ENCODE results near the gene KRT81. TPM values are rescaled to one million over a fixed set of nuclear protein-coding genes. Genes with fewer than 3 reads are reported as not detected.

KRT81 gene
- polyA plus RNA-seq, 3 donors: 0.04 to 0.34 TPM; not detected in 1

- peak overlapping the region; percentile 73 for H3K27ac ChIP-seq (ENCODE audit: low read depth, low read length)
- WGBS, 3 donors: 68 to 72% (median 70%) methylated on average over 4 of the region's 4 CpGs
Observed at GRCh38 chr12:52280796-52281560, 10.4 kb downstream of the KRT81 start.

DNA sequence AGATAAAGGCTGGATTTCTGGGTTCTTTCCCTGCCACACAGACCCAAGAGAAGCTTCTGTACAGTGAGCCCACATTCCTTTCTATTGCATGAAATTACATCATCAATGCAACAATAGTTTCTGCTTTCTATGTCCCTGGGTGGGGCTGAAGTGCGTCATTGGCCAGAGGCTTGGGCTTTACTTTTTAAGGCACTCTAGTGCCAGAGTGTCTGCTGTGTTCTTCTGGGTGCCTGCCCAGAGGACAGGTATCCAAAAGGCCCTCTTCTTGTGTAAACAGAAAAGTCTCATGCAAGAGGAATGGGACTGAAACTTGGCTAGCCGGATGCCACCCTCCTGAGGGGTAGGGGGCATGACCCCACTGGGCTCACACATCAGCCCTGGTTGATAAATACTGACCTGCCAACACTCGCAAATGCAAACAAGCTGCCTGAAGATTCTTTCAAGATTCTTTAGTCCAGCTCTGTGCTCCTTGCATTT lies 11.0 kb downstream of the KRT81 start:
- WGBS, 3 donors: 51 to 64% (median 52%) methylated on average over 3 of the region's 3 CpGs
- peak overlapping the region; percentile 73 for H3K27ac ChIP-seq (ENCODE audit: low read depth, low read length)

DNA sequence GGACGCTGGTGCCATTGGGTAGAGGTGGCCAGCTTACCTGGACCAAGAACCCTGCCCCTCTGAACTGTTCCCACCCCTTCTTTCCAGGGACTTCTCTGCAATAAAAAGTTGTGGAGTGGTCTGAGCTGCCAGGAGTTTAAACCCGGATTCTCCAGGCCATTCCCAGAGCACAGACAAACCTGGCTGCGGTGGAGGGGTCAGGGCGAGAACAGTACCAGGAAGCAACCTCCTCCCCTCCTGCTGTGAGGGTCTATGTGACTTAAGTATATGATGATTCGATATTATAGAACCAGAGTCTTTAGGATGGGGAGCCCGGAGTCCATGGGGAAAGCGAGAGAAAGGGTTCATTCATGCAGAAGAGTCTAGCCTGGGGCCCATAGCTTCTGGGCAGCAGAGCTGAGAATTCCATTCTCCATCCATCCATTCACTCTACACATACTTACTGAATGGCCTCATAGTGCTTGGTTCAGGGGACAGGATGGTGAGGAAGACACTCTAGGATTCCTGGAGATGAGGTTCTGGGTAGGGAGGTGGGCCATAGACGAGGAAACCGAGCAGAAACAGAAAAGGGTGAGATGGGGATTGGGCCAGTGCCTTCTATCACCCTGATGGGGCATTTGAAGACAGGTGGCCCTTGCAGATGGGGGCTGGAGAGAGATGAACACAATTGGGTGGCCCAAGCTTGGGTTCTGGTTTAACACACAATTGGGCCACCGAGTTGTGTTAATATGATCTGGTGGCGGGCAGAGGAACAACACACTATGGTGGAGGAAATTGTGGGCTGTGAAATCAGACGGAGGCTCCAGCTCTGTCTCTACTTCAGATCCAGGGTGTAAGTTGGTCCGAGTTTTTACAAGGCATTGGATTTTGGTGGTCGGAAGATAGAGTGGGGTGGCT lies 11.7 kb downstream of the KRT81 start:
- 86 to 89% (median 86%) methylated on average over 14 of the region's 14 CpGs for WGBS, 3 donors
- H3K27ac ChIP-seq (ENCODE audit: low read depth, low read length): no peak overlapping the region

GRCh38 chr12:52278575-52279421 lies 12.5 kb downstream of the KRT81 start:
- 20 to 22% (median 21%) methylated on average over 31 to 32 of the region's 32 CpGs for WGBS, 3 donors
- no peak overlapping the region for H3K27ac ChIP-seq (ENCODE audit: low read depth, low read length)

- H3K27ac ChIP-seq (ENCODE audit: low read depth, low read length): no peak overlapping the region
- 80 to 86% (median 82%) methylated on average over 9 of the region's 9 CpGs for WGBS, 3 donors
Observed at GRCh38 chr12:52277486-52278245, 13.7 kb downstream of the KRT81 start.

GRCh38 chr12:52275686-52276085 lies 15.6 kb downstream of the KRT81 start:
- 65 to 83% (median 83%) methylated on average over 3 of the region's 3 CpGs for WGBS, 3 donors

DNA sequence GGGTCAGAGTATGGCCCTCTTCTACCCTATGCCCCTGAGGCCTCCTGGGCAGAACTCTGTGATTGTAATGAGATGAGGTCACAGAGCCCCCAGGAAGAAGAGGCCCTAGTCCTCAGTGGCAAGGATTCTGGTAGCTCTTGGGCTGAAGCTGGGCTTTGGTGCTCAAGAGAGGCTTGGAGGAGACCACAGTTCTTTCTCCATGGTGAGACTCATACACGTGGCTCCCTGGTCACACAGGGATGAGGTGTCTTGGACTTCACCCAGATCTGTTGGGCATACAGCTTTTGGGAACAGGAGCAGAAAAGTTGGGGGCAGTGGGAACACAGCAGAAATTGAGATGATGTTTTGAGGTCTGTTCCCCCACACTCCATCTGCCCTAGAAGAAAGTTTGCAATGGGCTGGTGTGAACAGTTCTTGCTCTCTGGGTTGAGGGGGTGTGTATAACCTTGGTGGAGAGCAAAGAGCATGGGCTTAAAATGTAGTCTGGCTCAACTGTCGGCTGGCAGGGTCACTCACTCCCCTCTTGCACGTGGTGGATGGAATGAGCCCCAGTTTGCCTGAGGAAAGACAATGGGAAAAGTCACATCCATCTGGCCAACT lies 16.7 kb downstream of the KRT81 start, which contains the start of gene KRT86:
KRT86 (plus strand) TSS at position 125 of the 600 bp plus-strand sequence. CDS start 27,272 bp downstream, outside the sequence.
- WGBS, 3 donors: 69 to 83% (median 70%) methylated on average over 3 of the region's 3 CpGs
- H3K27ac ChIP-seq (ENCODE audit: low read depth, low read length): no peak within 1 kb of the TSS

More at GRCh38 chr12:52275686-52276085, 15.6 kb downstream of the KRT81 start:
- H3K27ac ChIP-seq (ENCODE audit: low read depth, low read length): no peak overlapping the region

DNA sequence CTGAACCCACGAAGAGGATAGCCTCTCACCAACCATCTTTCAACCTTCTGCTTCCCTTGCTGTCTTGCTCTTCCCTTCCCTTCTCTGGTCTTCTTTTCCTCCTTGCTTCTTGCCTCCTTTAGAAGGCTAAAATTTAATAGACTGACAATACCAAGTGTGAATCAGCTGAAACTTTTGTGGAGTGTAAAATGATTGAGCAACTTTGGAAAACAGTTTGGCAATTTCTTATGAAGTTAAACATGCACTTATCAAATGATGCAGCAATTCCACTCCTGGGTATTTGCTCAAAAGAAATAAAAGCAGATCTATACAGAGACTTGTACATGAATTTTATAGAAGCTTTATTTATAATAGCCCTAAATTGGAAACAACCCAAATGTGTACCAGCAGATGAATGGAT lies 20.2 kb downstream of the KRT81 start:
- 73 to 83% (median 76%) methylated on average over 1 of the region's 1 CpG for WGBS, 3 donors
- H3K27ac ChIP-seq (ENCODE audit: low read depth, low read length): no peak overlapping the region

DNA sequence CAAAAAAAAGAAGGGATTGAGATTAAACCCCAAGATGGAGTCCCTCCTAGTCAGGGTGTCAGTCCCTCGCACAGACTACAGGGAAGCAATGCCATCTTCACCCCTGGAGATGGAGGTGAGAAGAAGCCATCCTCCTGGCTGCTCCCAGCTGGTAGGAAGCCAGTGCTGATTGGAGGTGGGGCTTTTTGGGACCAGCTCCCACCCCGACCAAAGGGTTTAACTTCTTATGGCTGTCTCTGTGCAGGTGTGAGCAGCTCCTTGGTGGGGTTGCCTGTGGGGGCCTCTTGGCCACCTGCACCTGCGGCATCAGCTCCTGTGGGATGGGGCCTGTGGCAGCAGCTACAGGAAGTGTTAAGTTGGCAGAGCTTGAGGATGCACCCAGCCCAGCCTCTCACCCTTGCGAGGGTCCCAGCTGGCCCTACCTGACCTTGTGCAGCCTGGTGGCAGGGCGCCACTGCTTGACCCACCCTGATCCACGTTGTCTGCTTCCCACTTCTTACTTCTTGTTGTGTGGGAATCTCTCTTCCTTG lies 20.7 kb downstream of the KRT81 start:
- H3K27ac ChIP-seq (ENCODE audit: low read depth, low read length): no peak overlapping the region
- 83 to 91% (median 85%) methylated on average over 6 of the region's 6 CpGs for WGBS, 3 donors

DNA sequence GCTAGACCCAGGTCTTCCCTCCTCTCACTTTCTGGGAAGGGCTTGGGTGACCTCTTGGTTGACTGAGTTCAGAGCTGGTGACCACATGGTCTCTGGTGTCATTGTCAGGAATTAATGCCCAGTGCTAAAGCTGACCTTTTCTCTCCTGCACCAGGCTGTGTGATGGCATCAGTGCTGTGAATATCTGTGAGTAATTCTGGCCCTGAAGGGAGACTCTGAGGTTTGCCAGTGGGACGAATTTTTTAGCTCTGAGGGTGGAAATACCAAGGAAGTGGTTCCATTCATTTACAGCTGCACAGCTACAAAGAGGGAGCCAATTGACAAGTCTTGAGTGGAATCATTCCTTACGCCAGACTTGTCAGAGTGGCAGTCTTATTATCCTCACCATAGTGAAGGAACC lies 23.1 kb downstream of the KRT81 start:
- 82 to 89% (median 84%) methylated on average over 2 of the region's 2 CpGs for WGBS, 3 donors
- H3K27ac ChIP-seq (ENCODE audit: low read depth, low read length): no peak overlapping the region

- no peak overlapping the region for H3K27ac ChIP-seq (ENCODE audit: low read depth, low read length)
- 85 to 91% (median 90%) methylated on average over 3 of the region's 3 CpGs for WGBS, 3 donors
Observed at GRCh38 chr12:52267699-52268098, 23.6 kb downstream of the KRT81 start.

GRCh38 chr12:52267266-52267665 lies 24.1 kb downstream of the KRT81 start:
- 93 to 100% (median 97%) methylated on average over 3 of the region's 3 CpGs for WGBS, 3 donors
- H3K27ac ChIP-seq (ENCODE audit: low read depth, low read length): no peak overlapping the region

- 35 to 97% (median 86%) methylated on average over 2 of the region's 2 CpGs for WGBS, 3 donors
- no peak overlapping the region for H3K27ac ChIP-seq (ENCODE audit: low read depth, low read length)
Observed at GRCh38 chr12:52266514-52266913, 24.8 kb downstream of the KRT81 start.

DNA sequence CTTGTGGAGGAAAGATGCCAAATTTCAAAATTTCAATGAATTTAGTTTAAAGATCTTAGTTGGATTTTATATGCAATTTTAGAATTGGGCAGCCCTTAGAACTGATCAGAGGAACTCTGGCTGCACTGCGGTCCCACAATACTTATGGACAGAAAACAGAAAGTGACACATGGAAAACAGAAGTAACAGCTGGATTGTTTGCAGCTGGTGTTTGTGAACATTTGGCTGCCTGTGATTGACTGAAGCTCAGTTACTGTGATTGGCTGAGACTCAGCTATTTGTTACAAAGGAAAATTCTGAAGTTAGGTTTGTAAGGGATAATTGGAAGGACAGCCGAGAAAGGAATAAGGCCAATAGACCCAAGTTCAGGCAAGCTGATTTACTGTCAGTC lies 26.9 kb downstream of the KRT81 start:
- WGBS, 3 donors: 83 to 93% (median 92%) methylated on average over 2 of the region's 2 CpGs
- no peak overlapping the region for H3K27ac ChIP-seq (ENCODE audit: low read depth, low read length)

DNA sequence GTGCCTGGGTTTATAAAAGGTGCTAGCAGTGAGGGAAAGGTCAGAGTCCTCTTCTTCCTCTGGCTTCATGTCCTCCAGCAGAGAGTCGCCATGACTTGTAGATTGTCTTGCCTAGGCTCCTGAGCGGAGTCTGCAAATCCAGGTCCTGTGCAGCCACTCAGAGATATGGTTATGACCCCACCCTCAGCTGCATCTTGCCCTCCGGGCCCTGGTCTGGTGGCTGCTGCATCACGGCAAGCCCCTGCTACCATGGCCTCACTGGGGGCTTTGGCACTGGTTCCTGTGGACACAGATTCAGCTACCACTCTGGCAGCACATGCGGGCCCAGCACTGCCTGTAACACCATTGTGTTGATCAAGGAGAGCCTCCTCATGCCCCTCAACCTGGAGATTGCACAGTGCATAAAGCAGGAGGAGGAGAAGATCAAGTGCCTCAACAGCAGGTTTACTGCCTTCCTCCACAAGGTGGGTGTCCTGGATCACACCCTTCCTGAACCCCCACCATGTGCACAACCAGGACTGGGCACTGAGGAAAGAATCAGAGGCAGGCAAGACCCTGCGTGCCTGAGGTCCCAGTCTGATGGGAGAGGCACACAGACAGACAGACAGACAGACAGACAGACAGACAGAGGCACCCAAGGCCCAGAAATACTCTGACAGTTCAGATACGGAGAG lies 27.4 kb downstream of the KRT81 start:
- H3K27ac ChIP-seq (ENCODE audit: low read depth, low read length): no peak overlapping the region
- WGBS, 3 donors: 84 to 94% (median 92%) methylated on average over 7 of the region's 7 CpGs

DNA sequence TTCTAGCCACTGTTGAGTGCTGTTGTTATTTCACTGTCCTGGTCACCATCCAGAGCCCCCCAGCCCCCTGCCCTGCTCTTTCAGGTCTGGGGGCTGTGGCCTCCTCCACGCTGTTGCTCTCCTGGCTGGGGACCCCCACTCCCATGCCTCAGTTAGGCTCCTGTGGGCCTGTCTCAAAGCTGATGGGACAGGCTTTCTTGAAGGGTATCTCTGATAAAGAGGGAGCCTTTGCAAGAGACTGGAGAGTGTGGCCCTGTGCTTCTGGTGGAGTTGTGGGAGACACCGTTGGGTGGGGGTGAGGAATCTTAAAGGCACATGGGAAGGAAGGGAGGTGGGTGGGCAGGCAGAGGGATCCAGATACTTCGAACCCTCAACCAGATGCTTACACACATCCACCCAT lies 29.0 kb downstream of the KRT81 start:
- 86 to 98% (median 91%) methylated on average over 3 of the region's 3 CpGs for WGBS, 3 donors
- no peak overlapping the region for H3K27ac ChIP-seq (ENCODE audit: low read depth, low read length)

GRCh38 chr12:52261208-52261484 lies 30.2 kb downstream of the KRT81 start:
- WGBS, 3 donors: 71 to 95% (median 89%) methylated on average over 1 of the region's 1 CpG

More at GRCh38 chr12:52261208-52261484, 30.2 kb downstream of the KRT81 start:
- H3K27ac ChIP-seq (ENCODE audit: low read depth, low read length): no peak overlapping the region
